Erythroblast (primary cell): ENCODE data around the gene SPINDOC.
"Not testable (repeated sequence)": the region's sequence is repeated elsewhere in the genome, so short reads cannot be mapped to it uniquely, and the experiment has no call there.

Experiments used
- DNase-seq, 2 experiments: peaks; one replicate each; lab custom pipeline; 2025; lab: John Stamatoyannopoulos, UW
- GATA1 ChIP-seq: IDR thresholded peaks from 2 replicates; pipeline ENCODE4 v1.6.1; 2011; ENCODE audit warnings: low read depth, mild to moderate bottlenecking, control low read depth, low read length, moderate library complexity
- POLR2A ChIP-seq: IDR thresholded peaks from 2 replicates; pipeline ENCODE4 v1.6.1; 2011; ENCODE audit warnings: mild to moderate bottlenecking, low read length

The SPINDOC gene

GRCh38 chr11:63844836-63845235, 31.6 kb downstream of the SPINDOC start:
- no peak for DNase-seq
- no peak for TF ChIP-seq GATA1
- no peak for TF ChIP-seq POLR2A

- no peak for DNase-seq
- no peak for TF ChIP-seq POLR2A
- TF ChIP-seq GATA1, result no peak
Measured at GRCh38 chr11:63845303-63845702, 32.0 kb downstream of the SPINDOC start.

DNA sequence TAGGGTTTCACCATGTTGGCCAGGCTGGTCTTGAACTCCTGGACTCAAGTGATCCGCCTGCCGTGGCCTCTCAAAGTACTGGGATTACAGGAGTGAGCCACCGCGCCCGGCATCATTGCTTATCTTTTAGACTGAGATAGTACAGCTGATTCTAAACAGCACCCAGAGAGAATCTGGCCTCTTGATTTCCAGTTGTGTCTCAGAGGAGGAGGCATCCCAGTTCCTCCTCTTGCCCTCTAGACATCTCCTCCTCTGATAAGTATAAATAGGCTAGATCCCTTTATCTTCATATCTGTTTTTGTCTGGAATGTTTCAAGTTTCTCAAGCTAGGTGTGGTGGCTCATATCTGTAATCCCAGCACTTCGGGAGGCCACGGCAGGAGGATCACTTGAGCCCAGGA, 32.7 kb downstream of the SPINDOC start:
- TF ChIP-seq POLR2A, result no peak
- no peak for TF ChIP-seq GATA1
- no peak for DNase-seq

DNA sequence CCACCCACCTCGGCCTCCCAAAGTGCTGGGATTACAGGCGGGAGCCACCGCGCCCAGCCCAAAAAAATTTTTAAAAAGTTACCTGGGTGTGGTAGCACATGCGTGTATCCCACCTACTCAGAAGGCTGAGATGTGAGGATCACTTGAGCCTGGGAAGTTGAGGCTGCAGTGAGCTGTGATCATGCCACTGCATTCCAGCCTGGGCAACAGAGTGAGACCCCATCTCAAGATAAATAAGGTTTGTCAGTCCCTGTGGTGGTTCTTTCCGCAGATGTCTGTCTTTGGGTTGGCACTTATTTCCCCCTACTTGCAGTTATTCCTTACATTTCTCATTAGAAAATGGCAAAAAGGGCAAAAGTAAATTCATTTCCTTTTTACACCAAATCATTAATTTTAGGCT, 33.6 kb downstream of the SPINDOC start:
- no peak for TF ChIP-seq POLR2A
- no peak for TF ChIP-seq GATA1
- no peak for DNase-seq

GRCh38 chr11:63847363-63847762, 34.1 kb downstream of the SPINDOC start:
- DNase-seq, result no peak
- TF ChIP-seq GATA1 (no peak), POLR2A (no peak)

GRCh38 chr11:63849691-63850090, 36.4 kb downstream of the SPINDOC start:
- no peak for TF ChIP-seq POLR2A
- no peak for TF ChIP-seq GATA1
- DNase-seq, result no peak

DNA sequence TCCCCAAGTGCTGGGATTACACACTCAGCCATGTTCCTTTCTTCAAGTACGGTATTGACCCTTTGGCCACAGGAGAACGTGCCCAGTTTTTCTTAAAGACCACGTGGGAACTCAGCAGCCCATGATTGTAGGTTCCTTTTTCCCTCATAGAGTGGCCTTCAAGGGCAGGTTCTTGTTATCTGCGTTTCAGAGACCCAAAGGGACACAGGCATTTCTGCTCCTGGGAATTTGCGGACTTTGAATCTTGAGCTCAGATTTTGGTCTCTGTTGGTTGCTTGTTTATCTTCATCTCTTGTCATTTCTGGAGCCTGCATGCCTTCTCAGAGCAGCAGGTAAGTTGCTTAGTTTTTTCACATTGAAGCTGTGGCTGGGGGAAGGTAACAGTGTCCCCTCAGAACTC, 37.7 kb downstream of the SPINDOC start:
- TF ChIP-seq POLR2A (no peak), GATA1 (no peak)
- no peak for DNase-seq

- TF ChIP-seq POLR2A, result no peak
- no peak for TF ChIP-seq GATA1
- DNase-seq, result no peak
Measured at GRCh38 chr11:63851364-63851763, 38.1 kb downstream of the SPINDOC start.

DNA sequence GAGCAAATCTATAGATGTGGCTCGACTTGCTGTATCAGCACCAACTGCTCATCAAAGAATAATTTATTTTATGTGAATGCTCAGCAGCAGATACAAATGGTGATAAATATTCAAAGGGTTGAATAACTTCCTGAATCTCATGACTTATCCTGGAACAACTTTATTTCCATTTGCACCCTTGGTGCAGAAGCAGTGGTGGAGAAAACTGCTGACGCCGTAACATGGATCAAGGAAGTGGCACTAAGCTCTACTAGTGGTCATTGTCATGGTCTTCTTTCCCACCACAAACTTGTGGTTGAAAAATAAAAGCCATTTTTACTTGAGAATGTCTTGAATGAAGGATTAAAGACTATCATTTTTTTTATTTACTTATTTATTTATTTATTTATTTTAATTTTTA, 40.2 kb downstream of the SPINDOC start:
- no peak for DNase-seq
- TF ChIP-seq POLR2A (no peak), GATA1 (no peak)

- TF ChIP-seq POLR2A (no peak), GATA1 (no peak)
- no peak for DNase-seq
Measured at GRCh38 chr11:63854696-63855095, 41.4 kb downstream of the SPINDOC start.

GRCh38 chr11:63855975-63856374, 42.7 kb downstream of the SPINDOC start:
- no peak for DNase-seq

GRCh38 chr11:63858628-63859550, 45.6 kb downstream of the SPINDOC start:
- DNase-seq, result peak; percentile 35 to 73
- no peak for TF ChIP-seq GATA1
- TF ChIP-seq POLR2A, result no peak

More at GRCh38 chr11:63855975-63856374, 42.7 kb downstream of the SPINDOC start:
- no peak for TF ChIP-seq GATA1
- TF ChIP-seq POLR2A, result no peak

GRCh38 chr11:63862923-63863322, 49.7 kb downstream of the SPINDOC start:
- no peak for DNase-seq
- TF ChIP-seq GATA1 (no peak), POLR2A (no peak)

DNA sequence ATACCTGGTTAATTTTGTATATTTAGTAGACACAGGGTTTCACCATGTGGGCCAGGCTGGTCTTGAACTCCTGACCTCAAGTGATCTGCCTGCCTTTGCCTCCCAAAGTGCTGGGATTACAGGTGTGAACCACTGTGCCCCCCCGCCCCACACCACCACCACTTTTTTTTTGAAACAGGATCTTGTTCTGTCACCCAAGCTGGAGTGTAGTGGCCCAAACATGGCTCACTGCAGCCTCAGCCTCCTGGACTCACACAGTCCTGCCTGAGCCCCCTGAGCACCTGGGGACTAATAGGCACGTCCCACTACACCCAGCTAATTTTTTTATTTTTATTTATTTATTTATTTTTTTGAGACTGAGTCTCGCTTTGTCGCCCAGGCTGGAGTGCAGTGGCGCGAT, 50.4 kb downstream of the SPINDOC start:
- not testable (repeated sequence) for DNase-seq

GRCh38 chr11:63866211-63866610, 53.0 kb downstream of the SPINDOC start:
- peak; percentile 63 for DNase-seq
- TF ChIP-seq GATA1 (no peak), POLR2A (no peak)
